Measurements from ENCODE around the gene CEP250.

The CEP250 gene

DNA sequence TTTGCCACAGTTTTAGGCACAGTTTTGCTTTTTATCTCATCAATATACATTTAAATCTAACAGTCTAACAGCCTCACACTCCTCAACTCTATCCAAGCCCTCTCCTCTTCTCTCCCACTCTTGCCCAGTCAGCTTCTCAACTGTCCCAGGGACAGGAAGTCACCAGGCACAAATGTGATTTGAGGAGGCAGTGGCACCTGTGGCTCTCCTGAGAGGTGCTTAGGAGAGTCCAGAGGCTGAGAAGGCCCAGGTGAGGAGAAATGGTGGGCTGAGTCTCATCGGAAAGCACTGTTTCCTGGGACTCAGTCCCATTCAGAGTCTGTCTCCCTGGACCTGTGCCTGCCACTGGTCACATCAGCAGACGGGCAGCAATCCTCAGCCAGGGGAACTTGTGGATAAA lies 22.1 kb upstream of the CEP250 start:
- H4K20me1 ChIP-seq (ENCODE audit: insufficient read depth) = no peaks in the 10 kb centered on the region

DNA sequence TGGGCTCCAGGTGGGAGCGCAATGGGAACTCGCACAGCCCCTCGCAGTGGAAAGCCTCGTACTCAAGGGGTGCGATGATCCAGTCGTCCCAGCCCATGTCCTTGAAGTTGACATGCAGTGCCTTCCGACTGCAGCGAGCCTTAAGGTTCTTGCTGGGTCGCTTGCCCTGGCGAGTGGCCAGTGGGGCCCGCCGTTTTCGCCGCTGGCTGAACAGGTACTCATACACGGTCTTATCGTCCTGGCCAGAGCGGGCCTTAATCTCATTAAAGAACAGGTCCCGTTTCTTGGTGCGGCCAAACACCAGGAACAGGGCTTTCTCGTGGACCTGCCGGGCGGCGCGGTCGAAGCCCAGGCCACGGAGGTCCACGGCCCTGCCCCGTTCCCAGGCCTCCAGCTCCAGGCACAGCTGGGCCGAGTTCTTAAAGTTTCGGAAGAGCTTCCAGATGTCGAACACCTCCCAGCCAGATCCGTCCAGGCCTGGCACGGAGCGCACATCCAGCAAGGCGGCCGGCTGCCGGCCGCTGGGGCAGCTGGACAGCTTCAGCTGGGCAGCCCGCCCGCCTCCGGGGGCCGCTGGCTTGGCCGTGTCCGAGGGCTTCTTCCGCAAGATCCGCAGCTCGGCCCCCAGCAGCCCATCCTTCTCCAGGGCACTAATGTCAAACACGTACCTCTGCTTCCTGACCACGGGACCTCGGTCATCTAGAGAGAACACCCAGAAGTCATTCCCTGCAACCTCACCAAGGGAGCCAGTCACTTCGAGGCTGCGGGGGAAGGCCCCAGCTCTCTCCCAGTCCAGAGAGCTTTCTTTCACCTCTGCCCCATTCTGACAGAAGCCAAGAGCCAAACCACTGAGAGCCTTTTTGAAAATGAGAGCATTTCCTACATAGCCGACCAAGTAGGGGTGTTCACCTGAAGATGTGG lies 21.1 kb upstream of the CEP250 start:
- H2AFZ ChIP-seq (ENCODE audit: low read depth) = no peak overlapping the region
- TF ChIP-seq, protein P1, sequence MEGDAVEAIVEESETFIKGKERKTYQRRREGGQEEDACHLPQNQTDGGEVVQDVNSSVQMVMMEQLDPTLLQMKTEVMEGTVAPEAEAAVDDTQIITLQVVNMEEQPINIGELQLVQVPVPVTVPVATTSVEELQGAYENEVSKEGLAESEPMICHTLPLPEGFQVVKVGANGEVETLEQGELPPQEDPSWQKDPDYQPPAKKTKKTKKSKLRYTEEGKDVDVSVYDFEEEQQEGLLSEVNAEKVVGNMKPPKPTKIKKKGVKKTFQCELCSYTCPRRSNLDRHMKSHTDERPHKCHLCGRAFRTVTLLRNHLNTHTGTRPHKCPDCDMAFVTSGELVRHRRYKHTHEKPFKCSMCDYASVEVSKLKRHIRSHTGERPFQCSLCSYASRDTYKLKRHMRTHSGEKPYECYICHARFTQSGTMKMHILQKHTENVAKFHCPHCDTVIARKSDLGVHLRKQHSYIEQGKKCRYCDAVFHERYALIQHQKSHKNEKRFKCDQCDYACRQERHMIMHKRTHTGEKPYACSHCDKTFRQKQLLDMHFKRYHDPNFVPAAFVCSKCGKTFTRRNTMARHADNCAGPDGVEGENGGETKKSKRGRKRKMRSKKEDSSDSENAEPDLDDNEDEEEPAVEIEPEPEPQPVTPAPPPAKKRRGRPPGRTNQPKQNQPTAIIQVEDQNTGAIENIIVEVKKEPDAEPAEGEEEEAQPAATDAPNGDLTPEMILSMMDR (conservative IDR thresholded peaks at IDR 0.05; ENCODE audit: low read depth, low read length) = no peak
- no peaks in the 10 kb centered on the region for H3K36me3 ChIP-seq (ENCODE audit: insufficient read depth)
- no peaks in the 10 kb centered on the region for H3K79me2 ChIP-seq (ENCODE audit: insufficient read depth, low read depth)
- H3K9ac ChIP-seq = no peak overlapping the region
- H3K4me3 ChIP-seq (IDR thresholded peaks at IDR 0.05; ENCODE audit: insufficient read depth, low read depth, low read length) = no peak overlapping the region
- H3K4me1 ChIP-seq (ENCODE audit: low read depth, poor library complexity, severe bottlenecking) = peaks cover 1% of the 10 kb centered on the region
- H4K20me1 ChIP-seq (ENCODE audit: insufficient read depth) = no peaks in the 10 kb centered on the region
- H3K27me3 ChIP-seq (ENCODE audit: insufficient read depth, low read depth) = no peaks in the 10 kb centered on the region
- no peak overlapping the region for H3K4me2 ChIP-seq
- H3K27ac ChIP-seq = no peak overlapping the region

More for the DNA sequence above, 22.1 kb upstream of the CEP250 start:
- Histone ChIP-seq H3K79me2 (ENCODE audit: insufficient read depth, low read depth) (no peaks in the 10 kb centered on the region), H3K27me3 (ENCODE audit: insufficient read depth, low read depth) (no peaks in the 10 kb centered on the region), H3K36me3 (ENCODE audit: insufficient read depth) (no peaks in the 10 kb centered on the region), H3K4me3 (IDR thresholded peaks at IDR 0.05; ENCODE audit: insufficient read depth, low read depth, low read length) (no peak overlapping the region), H3K4me2 (no peak overlapping the region), H2AFZ (ENCODE audit: low read depth) (no peak overlapping the region), H3K9ac (no peak overlapping the region), H3K27ac (no peak overlapping the region), H3K4me1 (ENCODE audit: low read depth, poor library complexity, severe bottlenecking) (no peaks in the 10 kb centered on the region)
- TF ChIP-seq, protein P1 (conservative IDR thresholded peaks at IDR 0.05; ENCODE audit: low read depth, low read length) = no peak

DNA sequence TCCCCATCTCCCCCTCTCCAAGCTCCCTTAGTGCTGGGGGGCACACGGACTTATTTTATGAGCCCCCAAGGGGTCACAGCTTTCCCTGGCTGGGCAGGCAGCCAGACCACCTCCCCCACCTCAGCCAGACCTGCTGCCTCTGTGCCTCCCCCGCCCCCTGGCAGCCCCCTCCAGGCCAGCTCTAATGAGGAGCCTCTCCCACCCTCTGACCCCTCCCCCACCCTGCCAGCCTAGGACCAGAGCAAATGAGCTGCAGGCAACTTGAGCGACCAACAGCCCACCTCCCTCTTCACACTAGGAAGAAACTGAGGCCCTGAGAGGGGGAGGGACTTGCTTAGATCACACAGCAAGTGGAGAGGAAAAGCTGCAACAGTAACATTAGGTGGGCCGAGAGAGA lies 19.2 kb upstream of the CEP250 start:
- Histone ChIP-seq H3K9ac (no peak overlapping the region), H3K4me2 (no peak overlapping the region), H3K79me2 (ENCODE audit: insufficient read depth, low read depth) (no peaks in the 10 kb centered on the region), H4K20me1 (ENCODE audit: insufficient read depth) (no peaks in the 10 kb centered on the region), H2AFZ (ENCODE audit: low read depth) (no peak overlapping the region), H3K36me3 (ENCODE audit: insufficient read depth) (no peaks in the 10 kb centered on the region), H3K4me1 (ENCODE audit: low read depth, poor library complexity, severe bottlenecking) (peaks cover 14% of the 10 kb centered on the region), H3K4me3 (IDR thresholded peaks at IDR 0.05; ENCODE audit: insufficient read depth, low read depth, low read length) (no peak overlapping the region), H3K27me3 (ENCODE audit: insufficient read depth, low read depth) (no peaks in the 10 kb centered on the region), H3K27ac (no peak overlapping the region)
- TF ChIP-seq, protein P1 (conservative IDR thresholded peaks at IDR 0.05; ENCODE audit: low read depth, low read length) = no peak

DNA sequence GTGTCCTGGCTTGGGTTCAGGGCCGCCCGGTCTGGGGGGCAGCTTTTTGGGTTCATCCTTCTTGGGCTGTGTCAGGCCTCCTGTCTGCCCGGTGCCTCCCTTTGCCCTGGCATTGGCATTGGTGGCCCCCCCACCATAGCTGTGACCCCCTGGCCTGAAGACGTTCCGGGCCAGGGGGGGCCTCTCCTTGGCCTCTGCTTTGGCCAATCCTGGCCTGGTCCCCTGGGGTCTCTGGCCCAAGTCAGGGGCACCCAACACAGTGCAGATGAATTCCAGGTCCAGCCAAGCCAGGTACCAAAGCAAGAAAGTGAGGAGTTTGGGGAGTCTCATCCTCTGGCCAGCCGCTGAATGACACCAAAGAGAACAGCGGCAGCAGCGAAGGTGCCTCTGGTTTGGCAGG lies 17.8 kb upstream of the CEP250 start:
- Histone ChIP-seq H3K79me2 (ENCODE audit: insufficient read depth, low read depth) (no peaks in the 10 kb centered on the region), H2AFZ (ENCODE audit: low read depth) (no peak overlapping the region), H3K36me3 (ENCODE audit: insufficient read depth) (no peaks in the 10 kb centered on the region), H3K27me3 (ENCODE audit: insufficient read depth, low read depth) (no peaks in the 10 kb centered on the region), H3K4me3 (IDR thresholded peaks at IDR 0.05; ENCODE audit: insufficient read depth, low read depth, low read length) (no peak overlapping the region), H3K27ac (no peak overlapping the region), H3K9ac (no peak overlapping the region), H3K4me2 (no peak overlapping the region), H3K4me1 (ENCODE audit: low read depth, poor library complexity, severe bottlenecking) (peaks cover 29% of the 10 kb centered on the region), H4K20me1 (ENCODE audit: insufficient read depth) (no peaks in the 10 kb centered on the region)
- TF ChIP-seq, protein P1 (conservative IDR thresholded peaks at IDR 0.05; ENCODE audit: low read depth, low read length) = no peak
